A673 (cell line): ENCODE data around the gene CCDC73.

Experiments
- EZH2 ChIP-seq: fragments of 200-600 bp; sonication (generic); IDR thresholded peaks from 2 replicates; pipeline ENCODE4 v1.6.1; 2017; ENCODE audit warnings: borderline replicate concordance, low read depth, mild to moderate bottlenecking, mixed read lengths, antibody characterized with exemption, low read length; ENCODE audit not compliant: poor library complexity, severe bottlenecking
- TF ChIP-seq, protein P1 (sequence below): fragments of 300-800, 200-600 bp; sonication (generic); conservative IDR thresholded peaks from 2 replicates; pipeline ENCODE4 v1.5.1; 2017; ENCODE audit warnings: low read depth, mild to moderate bottlenecking, antibody characterized with exemption, low read length, moderate library complexity, mixed read lengths

DNA sequence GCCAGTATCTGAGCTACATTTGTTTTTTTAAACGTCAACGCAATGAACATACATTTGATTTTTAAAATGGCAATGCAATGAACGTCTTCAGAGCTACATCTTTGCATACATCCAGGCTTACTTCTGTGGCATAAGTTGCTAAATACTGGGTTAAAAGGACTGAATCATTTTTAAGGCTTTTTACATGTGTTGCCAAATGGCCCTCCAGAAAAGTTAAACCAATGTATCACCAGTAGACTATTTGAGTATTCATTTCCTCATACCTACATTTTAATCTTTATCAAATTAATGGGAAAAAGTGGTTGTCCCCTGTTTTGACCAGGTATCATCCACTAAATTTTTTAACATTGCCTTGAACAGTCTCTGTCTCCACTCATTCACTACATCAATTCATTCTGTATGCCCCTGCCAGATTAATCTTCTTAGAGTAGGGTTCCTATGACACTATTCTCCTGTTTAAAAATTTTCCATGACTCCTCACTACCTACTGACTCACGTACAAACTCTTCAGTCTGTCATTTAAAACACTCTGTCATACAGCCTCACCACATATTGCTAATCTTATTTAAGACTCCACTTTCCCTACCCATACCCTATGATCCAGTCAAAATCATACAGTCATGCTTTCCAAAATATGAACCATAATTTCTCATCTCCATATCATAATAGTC lies 22.9 kb upstream of the CCDC73 start:
- TF ChIP-seq, protein P1, sequence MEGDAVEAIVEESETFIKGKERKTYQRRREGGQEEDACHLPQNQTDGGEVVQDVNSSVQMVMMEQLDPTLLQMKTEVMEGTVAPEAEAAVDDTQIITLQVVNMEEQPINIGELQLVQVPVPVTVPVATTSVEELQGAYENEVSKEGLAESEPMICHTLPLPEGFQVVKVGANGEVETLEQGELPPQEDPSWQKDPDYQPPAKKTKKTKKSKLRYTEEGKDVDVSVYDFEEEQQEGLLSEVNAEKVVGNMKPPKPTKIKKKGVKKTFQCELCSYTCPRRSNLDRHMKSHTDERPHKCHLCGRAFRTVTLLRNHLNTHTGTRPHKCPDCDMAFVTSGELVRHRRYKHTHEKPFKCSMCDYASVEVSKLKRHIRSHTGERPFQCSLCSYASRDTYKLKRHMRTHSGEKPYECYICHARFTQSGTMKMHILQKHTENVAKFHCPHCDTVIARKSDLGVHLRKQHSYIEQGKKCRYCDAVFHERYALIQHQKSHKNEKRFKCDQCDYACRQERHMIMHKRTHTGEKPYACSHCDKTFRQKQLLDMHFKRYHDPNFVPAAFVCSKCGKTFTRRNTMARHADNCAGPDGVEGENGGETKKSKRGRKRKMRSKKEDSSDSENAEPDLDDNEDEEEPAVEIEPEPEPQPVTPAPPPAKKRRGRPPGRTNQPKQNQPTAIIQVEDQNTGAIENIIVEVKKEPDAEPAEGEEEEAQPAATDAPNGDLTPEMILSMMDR: no peak
- TF ChIP-seq EZH2: no peak
